Measurements from ENCODE around the gene DAPK1. TPM values are rescaled to one million over a fixed set of nuclear protein-coding genes. Genes with fewer than 3 reads are reported as not detected.

DAPK1 gene
- total RNA-seq, 1 donor from 2014 or later, result 0.79 TPM

DNA sequence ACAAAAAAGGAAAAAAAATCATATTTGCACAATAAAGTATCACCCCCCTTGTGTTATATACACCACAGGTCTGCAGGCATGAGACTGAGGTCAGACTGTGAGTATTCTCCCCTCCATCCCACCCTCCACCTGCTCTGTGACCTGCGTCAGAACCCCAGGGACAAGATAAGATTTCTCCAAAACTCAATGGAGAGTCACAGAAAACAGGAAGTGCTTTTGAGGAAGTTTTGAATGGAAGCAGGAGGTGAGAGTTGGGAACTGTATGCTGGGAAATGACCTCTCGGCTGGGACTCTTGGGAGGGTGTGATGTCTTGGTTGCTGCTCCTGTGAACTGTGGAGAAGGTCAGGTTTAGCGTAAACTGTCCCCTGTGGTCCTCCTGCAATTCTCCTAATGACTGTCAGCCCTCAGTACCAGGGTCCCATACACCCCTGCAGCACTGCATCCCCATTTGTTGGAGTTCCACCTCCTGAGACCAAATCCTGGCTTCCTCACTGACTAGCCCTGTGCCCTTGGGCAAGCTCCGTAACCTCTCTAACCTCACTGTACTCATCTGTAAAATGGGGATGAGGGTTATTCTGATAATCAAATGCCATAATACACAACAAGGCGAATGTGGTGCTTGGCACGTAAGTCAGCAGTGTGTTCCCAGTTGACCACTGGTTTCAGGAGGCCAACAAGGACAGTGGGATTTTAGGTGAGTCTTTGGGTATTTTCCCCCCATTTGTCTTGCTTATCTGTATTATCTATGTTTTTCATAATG, 221.4 kb downstream of the DAPK1 start:
- TF ChIP-seq, protein P1, sequence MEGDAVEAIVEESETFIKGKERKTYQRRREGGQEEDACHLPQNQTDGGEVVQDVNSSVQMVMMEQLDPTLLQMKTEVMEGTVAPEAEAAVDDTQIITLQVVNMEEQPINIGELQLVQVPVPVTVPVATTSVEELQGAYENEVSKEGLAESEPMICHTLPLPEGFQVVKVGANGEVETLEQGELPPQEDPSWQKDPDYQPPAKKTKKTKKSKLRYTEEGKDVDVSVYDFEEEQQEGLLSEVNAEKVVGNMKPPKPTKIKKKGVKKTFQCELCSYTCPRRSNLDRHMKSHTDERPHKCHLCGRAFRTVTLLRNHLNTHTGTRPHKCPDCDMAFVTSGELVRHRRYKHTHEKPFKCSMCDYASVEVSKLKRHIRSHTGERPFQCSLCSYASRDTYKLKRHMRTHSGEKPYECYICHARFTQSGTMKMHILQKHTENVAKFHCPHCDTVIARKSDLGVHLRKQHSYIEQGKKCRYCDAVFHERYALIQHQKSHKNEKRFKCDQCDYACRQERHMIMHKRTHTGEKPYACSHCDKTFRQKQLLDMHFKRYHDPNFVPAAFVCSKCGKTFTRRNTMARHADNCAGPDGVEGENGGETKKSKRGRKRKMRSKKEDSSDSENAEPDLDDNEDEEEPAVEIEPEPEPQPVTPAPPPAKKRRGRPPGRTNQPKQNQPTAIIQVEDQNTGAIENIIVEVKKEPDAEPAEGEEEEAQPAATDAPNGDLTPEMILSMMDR (IDR thresholded peaks at IDR 0.05; ENCODE audit: insufficient read depth, low read length, severe bottlenecking), result no peak
- DNase-seq (ENCODE audit: low read depth) (no peak), FAIRE-seq (peak; percentile 99)
- H3K36me3 ChIP-seq (ENCODE audit: control insufficient read depth, insufficient read depth, low read length), result no peaks in the 10 kb centered on the region
- H3K27me3 ChIP-seq (ENCODE audit: control insufficient read depth, insufficient read depth, low read length), result no peaks in the 10 kb centered on the region
- H3K4me3 ChIP-seq (ENCODE audit: low read depth, low read length), result no peak overlapping the region

DNA sequence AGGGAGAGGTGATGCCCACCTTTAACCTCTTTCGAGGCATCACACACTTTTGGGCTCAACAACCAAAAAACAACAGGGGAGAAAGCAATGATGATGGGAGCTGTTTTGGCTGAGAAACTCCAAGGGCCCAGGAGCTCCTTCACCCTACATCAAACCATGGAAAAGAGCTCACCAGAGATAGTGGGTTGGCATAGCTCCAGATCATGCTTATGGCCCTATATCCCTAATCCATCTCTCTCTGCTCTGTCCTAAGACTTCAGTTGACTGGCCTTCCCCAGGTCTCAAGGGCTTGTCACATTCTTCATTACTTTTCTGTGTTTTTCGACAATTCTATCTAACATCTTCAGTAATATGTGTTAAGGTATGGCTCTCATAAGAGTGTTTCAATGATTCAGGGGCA, 222.5 kb downstream of the DAPK1 start:
- H3K27me3 ChIP-seq (ENCODE audit: control insufficient read depth, insufficient read depth, low read length), result no peaks in the 10 kb centered on the region
- FAIRE-seq, result no peak
- TF ChIP-seq, protein P1 (IDR thresholded peaks at IDR 0.05; ENCODE audit: insufficient read depth, low read length, severe bottlenecking), result no peak

GRCh38 chr9:87722393-87723088, 224.9 kb downstream of the DAPK1 start:
- H3K27me3 ChIP-seq (ENCODE audit: control insufficient read depth, insufficient read depth, low read length), result no peaks in the 10 kb centered on the region
- H3K36me3 ChIP-seq (ENCODE audit: control insufficient read depth, insufficient read depth, low read length), result no peaks in the 10 kb centered on the region
- FAIRE-seq (no peak), DNase-seq (ENCODE audit: low read depth) (no peak)
- H3K4me3 ChIP-seq (ENCODE audit: low read depth, low read length), result no peak overlapping the region
- TF ChIP-seq, protein P1 (IDR thresholded peaks at IDR 0.05; ENCODE audit: insufficient read depth, low read length, severe bottlenecking), result no peak

More for the DNA sequence above, 222.5 kb downstream of the DAPK1 start:
- no peak overlapping the region for H3K4me3 ChIP-seq (ENCODE audit: low read depth, low read length)
- H3K36me3 ChIP-seq (ENCODE audit: control insufficient read depth, insufficient read depth, low read length), result no peaks in the 10 kb centered on the region
- DNase-seq (ENCODE audit: low read depth), result no peak

DNA sequence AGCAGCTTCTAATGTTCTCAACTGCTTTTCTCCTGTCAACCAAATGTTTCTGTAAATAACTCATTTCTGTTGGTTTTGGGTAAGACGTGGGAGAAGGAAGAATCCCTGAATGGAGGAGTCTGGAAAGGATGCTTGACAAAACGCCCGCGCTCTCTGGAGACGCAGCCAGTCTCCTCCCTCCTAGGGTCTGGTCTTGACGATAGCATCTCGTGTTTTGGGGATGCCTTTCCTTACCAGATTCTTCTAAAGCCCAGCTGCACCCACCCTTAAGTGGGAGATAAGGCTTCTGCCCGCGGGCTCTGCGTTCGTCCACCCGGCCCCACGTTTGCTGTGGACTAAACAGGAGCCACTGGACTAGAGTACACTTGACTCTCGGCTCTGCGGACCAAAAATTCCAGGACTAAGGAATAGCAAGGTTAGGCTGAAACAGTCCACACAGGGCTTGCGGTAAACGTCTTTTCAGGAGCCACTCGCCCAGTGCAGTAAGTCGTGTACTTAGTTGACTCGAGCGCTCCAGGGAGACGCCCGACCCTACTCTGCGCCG, 227.8 kb downstream of the DAPK1 start:
- H3K27me3 ChIP-seq (ENCODE audit: control insufficient read depth, insufficient read depth, low read length), result no peaks in the 10 kb centered on the region
- peaks cover 2% of the 10 kb centered on the region for H3K36me3 ChIP-seq (ENCODE audit: control insufficient read depth, insufficient read depth, low read length)
- TF ChIP-seq, protein P1 (IDR thresholded peaks at IDR 0.05; ENCODE audit: insufficient read depth, low read length, severe bottlenecking), result no peak
- DNase-seq (ENCODE audit: low read depth), result no peak
- H3K4me3 ChIP-seq (ENCODE audit: low read depth, low read length), result peak overlapping the region; percentile 62
- no peak for FAIRE-seq

- H3K36me3 ChIP-seq (ENCODE audit: control insufficient read depth, insufficient read depth, low read length), result peaks cover 4% of the 10 kb centered on the region
- FAIRE-seq (no peak), DNase-seq (ENCODE audit: low read depth) (peak; percentile 54)
- TF ChIP-seq, protein P1 (IDR thresholded peaks at IDR 0.05; ENCODE audit: insufficient read depth, low read length, severe bottlenecking), result peak; percentile 57
- H3K27me3 ChIP-seq (ENCODE audit: control insufficient read depth, insufficient read depth, low read length), result no peaks in the 10 kb centered on the region
- peak within 1 kb of the TSS; percentile 62 for H3K4me3 ChIP-seq (ENCODE audit: low read depth, low read length)
These were observed 228.4 kb downstream of the DAPK1 start, which contains the start of gene CTSL for GRCh38 chr9:87725900-87726709. CTSL (plus strand) TSS chr9:87726119; CDS start chr9:87727604, 1,485 bp downstream.
